ENCODE results near the gene TMC2. TPM values are rescaled to one million over a fixed set of nuclear protein-coding genes. Genes with fewer than 3 reads are reported as not detected.
"Not testable (repeated sequence)": the region's sequence is repeated elsewhere in the genome, so short reads cannot be mapped to it uniquely, and the experiment has no call there.

TMC2 gene
- total RNA-seq, 4 donors from 2014 or later = 0.15 to 0.35 TPM; not detected in 2

GRCh38 chr20:2680046-2680445 is 143.7 kb downstream of the TMC2 start:
- Histone ChIP-seq H3K4me3 (no peak overlapping the region), H3K9me3 (no peaks in the 10 kb centered on the region), H3K27ac (no peak overlapping the region), H3K36me3 (no peaks in the 10 kb centered on the region), H3K27me3 (no peaks in the 10 kb centered on the region), H3K4me1 (no peaks in the 10 kb centered on the region)
- 72 to 79% methylated on average over 4 of the region's 4 CpGs for WGBS, 2 donors (ENCODE audit: low coverage in 1 of 2)
- TF ChIP-seq EP300 (IDR thresholded peaks at IDR 0.05) (no peak), POLR2A (IDR thresholded peaks at IDR 0.05) (no peak), CTCF (IDR thresholded peaks at IDR 0.05) (no peak), POLR2AphosphoS5 (IDR thresholded peaks at IDR 0.05) (no peak)
- no peak for ATAC-seq

- not testable (repeated sequence) for ATAC-seq, H3K27me3 ChIP-seq, H3K27ac ChIP-seq, H3K4me1 ChIP-seq, H3K36me3 ChIP-seq, H3K9me3 ChIP-seq, H3K4me3 ChIP-seq
- WGBS, 2 donors (ENCODE audit: low coverage in 1 of 2) = 90 to 93% methylated on average over 3 of the region's 3 CpGs
Observed at GRCh38 chr20:2682040-2682439, 145.7 kb downstream of the TMC2 start.

- not testable (repeated sequence) for H3K4me3 ChIP-seq, H3K4me1 ChIP-seq, ATAC-seq, H3K9me3 ChIP-seq, H3K36me3 ChIP-seq, H3K27me3 ChIP-seq, H3K27ac ChIP-seq
- 86 to 88% methylated on average over 4 of the region's 4 CpGs for WGBS, 2 donors (ENCODE audit: low coverage in 1 of 2)
Observed at GRCh38 chr20:2684817-2685216, 148.4 kb downstream of the TMC2 start.

- H3K4me1 ChIP-seq = peaks cover 0 to 10% (median 0%) of the 10 kb centered on the region in 3 donors
- H3K9me3 ChIP-seq = no peaks in the 10 kb centered on the region
- H3K27ac ChIP-seq = no peak overlapping the region
- ATAC-seq = no peak
- H3K36me3 ChIP-seq = no peaks in the 10 kb centered on the region
- TF ChIP-seq POLR2AphosphoS5 (IDR thresholded peaks at IDR 0.05) (no peak), EP300 (IDR thresholded peaks at IDR 0.05) (no peak), POLR2A (IDR thresholded peaks at IDR 0.05) (no peak), CTCF (IDR thresholded peaks at IDR 0.05) (no peak)
- WGBS, 2 donors (ENCODE audit: low coverage in 1 of 2) = 20 to 35% methylated on average over 1 to 5 of the region's 6 CpGs
- H3K27me3 ChIP-seq = peaks cover 3% of the 10 kb centered on the region
- no peak overlapping the region for H3K4me3 ChIP-seq
Observed at GRCh38 chr20:2687514-2687913, 151.1 kb downstream of the TMC2 start.

- no peaks in the 10 kb centered on the region for H3K36me3 ChIP-seq
- H3K4me3 ChIP-seq = no peak overlapping the region
- H3K27me3 ChIP-seq = peaks cover 3% of the 10 kb centered on the region
- no peak overlapping the region for H3K27ac ChIP-seq
- TF ChIP-seq CTCF (IDR thresholded peaks at IDR 0.05) = peak in 2 of 4 experiments; percentile 37 to 56
- TF ChIP-seq POLR2AphosphoS5 (IDR thresholded peaks at IDR 0.05) = no peak
- TF ChIP-seq EP300 (IDR thresholded peaks at IDR 0.05) = no peak
- TF ChIP-seq POLR2A (IDR thresholded peaks at IDR 0.05) = no peak
- WGBS, 2 donors (ENCODE audit: low coverage in 1 of 2) = 26 to 39% methylated on average over 10 to 17 of the region's 18 CpGs
- ATAC-seq = no peak
- H3K4me1 ChIP-seq = peaks cover 0 to 10% (median 0%) of the 10 kb centered on the region in 3 donors
- H3K9me3 ChIP-seq = no peaks in the 10 kb centered on the region
Observed at GRCh38 chr20:2688041-2688591, 151.7 kb downstream of the TMC2 start.

- WGBS, 2 donors (ENCODE audit: low coverage in 1 of 2) = 60 to 100% methylated on average over 1 of the region's 3 CpGs
- no peak for ATAC-seq
- H3K27ac ChIP-seq = no peak overlapping the region
- peaks cover 0 to 27% (median 2%) of the 10 kb centered on the region in 3 donors for H3K4me1 ChIP-seq
- TF ChIP-seq EP300 (IDR thresholded peaks at IDR 0.05) = no peak
- TF ChIP-seq POLR2AphosphoS5 (IDR thresholded peaks at IDR 0.05) = no peak
- no peak for TF ChIP-seq POLR2A (IDR thresholded peaks at IDR 0.05)
- TF ChIP-seq CTCF (IDR thresholded peaks at IDR 0.05) = no peak
- H3K4me3 ChIP-seq = no peak overlapping the region
- H3K36me3 ChIP-seq = no peaks in the 10 kb centered on the region
- peaks cover 11% of the 10 kb centered on the region for H3K27me3 ChIP-seq
- H3K9me3 ChIP-seq = no peaks in the 10 kb centered on the region
Observed at GRCh38 chr20:2690213-2690612, 153.8 kb downstream of the TMC2 start.
